GM23338 (cell line): ENCODE data around the gene AXL.

Experiments used
- CREB1 ChIP-seq: fragments of 250-450 bp; sonication (Bioruptor Pico); IDR thresholded peaks from 2 replicates; pipeline ENCODE4 v1.5.0; 2020; ENCODE audit warnings: low read depth, mild to moderate bottlenecking, moderate library complexity
- EZH2 ChIP-seq: fragments of 200-600 bp; sonication (generic); IDR thresholded peaks from one replicate; pipeline ENCODE4 v1.8.0; 2017; ENCODE audit warnings: antibody characterized with exemption, mild to moderate bottlenecking, low read depth; ENCODE audit not compliant: unreplicated experiment
- EZH2phosphoT487 ChIP-seq: fragments of 200-600 bp; sonication (generic); IDR thresholded peaks from one replicate; pipeline ENCODE4 v1.8.1; 2018; ENCODE audit warnings: antibody characterized with exemption; ENCODE audit not compliant: unreplicated experiment
- NANOG ChIP-seq: IDR thresholded peaks from 2 replicates; pipeline ENCODE4 v1.6.1; 2016; ENCODE audit warnings: antibody characterized with exemption, borderline replicate concordance
- POLR2AphosphoS5 ChIP-seq: IDR thresholded peaks from 2 replicates; pipeline ENCODE4 v1.6.1; 2016; ENCODE audit warnings: antibody characterized with exemption, low read depth
- ZNF114 ChIP-seq: fragments of 250-450 bp; sonication (Bioruptor Pico); IDR thresholded peaks from 2 replicates; pipeline ENCODE4 v1.5.0; 2020; ENCODE audit warnings: mild to moderate bottlenecking, moderate library complexity
- ZNF331 ChIP-seq: fragments of 250-450 bp; sonication (Bioruptor Pico); IDR thresholded peaks from 2 replicates; pipeline ENCODE4 v1.5.0; 2020; ENCODE audit warnings: low read depth, mild to moderate bottlenecking, moderate library complexity
- TF ChIP-seq, protein P1 (sequence below), 2 experiments: fragments of 200-600 bp in 1 of 2; sonication (generic) in 1 of 2; conservative IDR thresholded peaks; 2 replicates each; pipeline versions ENCODE4 v1.5.1 to v1.6.1; 2016 to 2017; ENCODE audit warnings: antibody characterized with exemption in 2 of 2, low read depth in 2 of 2, mild to moderate bottlenecking in 2 of 2, moderate library complexity in 1 of 2
- TF ChIP-seq, protein P2 (sequence below): IDR thresholded peaks from one replicate; pipeline ENCODE4 v1.6.1; 2018; ENCODE audit warnings: antibody characterized with exemption; ENCODE audit not compliant: unreplicated experiment

DNA sequence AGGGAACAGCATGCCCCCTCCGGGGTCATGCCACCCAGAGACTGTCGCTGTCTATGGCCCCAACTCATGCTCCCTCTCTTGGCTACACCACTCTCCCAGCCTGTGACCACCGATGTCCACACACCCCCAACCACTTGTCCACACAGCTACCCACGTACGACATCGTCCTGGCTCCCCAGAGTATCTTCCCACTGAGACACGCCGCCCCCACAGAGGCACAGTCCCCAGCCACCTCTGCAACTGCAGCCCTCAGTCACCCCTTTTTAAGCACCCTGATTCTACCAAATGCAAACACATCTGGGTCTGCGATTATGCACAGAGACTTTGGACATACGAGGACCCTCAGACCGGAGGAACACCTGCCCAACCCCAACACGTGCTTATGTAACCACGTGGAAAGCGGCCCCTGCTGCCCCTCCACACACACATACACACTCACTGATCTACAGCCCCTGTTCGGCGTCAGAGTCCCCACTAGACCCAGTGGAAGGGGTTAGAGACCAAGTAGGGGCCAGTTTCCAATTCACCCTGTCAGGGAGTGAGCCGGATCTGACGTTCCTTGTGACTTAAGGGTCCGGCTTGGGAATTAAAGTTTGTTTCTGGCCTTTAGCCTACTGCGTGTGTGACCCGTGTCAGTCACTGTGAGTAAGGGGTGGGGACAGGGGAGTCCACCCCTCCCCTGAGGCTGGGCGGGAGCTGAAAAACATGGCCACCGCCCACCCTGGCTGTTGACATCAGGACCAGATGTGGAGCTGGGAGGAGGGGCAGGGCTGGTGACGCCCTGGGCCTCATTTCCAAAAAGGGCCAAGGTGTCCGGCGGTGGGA, 11.9 kb upstream of the AXL start:
- TF ChIP-seq CREB1 (no peak), POLR2AphosphoS5 (peak; percentile 48), ZNF331 (CRISPR knock-in tag) (no peak), EZH2phosphoT487 (no peak), ZNF114 (no peak), EZH2 (no peak), NANOG (no peak)
- TF ChIP-seq, protein P1, sequence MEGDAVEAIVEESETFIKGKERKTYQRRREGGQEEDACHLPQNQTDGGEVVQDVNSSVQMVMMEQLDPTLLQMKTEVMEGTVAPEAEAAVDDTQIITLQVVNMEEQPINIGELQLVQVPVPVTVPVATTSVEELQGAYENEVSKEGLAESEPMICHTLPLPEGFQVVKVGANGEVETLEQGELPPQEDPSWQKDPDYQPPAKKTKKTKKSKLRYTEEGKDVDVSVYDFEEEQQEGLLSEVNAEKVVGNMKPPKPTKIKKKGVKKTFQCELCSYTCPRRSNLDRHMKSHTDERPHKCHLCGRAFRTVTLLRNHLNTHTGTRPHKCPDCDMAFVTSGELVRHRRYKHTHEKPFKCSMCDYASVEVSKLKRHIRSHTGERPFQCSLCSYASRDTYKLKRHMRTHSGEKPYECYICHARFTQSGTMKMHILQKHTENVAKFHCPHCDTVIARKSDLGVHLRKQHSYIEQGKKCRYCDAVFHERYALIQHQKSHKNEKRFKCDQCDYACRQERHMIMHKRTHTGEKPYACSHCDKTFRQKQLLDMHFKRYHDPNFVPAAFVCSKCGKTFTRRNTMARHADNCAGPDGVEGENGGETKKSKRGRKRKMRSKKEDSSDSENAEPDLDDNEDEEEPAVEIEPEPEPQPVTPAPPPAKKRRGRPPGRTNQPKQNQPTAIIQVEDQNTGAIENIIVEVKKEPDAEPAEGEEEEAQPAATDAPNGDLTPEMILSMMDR (conservative IDR thresholded peaks at IDR 0.05; ENCODE audit: low read depth in 2 of 2) = no peak
- TF ChIP-seq, protein P2, sequence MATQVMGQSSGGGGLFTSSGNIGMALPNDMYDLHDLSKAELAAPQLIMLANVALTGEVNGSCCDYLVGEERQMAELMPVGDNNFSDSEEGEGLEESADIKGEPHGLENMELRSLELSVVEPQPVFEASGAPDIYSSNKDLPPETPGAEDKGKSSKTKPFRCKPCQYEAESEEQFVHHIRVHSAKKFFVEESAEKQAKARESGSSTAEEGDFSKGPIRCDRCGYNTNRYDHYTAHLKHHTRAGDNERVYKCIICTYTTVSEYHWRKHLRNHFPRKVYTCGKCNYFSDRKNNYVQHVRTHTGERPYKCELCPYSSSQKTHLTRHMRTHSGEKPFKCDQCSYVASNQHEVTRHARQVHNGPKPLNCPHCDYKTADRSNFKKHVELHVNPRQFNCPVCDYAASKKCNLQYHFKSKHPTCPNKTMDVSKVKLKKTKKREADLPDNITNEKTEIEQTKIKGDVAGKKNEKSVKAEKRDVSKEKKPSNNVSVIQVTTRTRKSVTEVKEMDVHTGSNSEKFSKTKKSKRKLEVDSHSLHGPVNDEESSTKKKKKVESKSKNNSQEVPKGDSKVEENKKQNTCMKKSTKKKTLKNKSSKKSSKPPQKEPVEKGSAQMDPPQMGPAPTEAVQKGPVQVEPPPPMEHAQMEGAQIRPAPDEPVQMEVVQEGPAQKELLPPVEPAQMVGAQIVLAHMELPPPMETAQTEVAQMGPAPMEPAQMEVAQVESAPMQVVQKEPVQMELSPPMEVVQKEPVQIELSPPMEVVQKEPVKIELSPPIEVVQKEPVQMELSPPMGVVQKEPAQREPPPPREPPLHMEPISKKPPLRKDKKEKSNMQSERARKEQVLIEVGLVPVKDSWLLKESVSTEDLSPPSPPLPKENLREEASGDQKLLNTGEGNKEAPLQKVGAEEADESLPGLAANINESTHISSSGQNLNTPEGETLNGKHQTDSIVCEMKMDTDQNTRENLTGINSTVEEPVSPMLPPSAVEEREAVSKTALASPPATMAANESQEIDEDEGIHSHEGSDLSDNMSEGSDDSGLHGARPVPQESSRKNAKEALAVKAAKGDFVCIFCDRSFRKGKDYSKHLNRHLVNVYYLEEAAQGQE = no peak
